ENCODE results near the gene RPS17.

DNA sequence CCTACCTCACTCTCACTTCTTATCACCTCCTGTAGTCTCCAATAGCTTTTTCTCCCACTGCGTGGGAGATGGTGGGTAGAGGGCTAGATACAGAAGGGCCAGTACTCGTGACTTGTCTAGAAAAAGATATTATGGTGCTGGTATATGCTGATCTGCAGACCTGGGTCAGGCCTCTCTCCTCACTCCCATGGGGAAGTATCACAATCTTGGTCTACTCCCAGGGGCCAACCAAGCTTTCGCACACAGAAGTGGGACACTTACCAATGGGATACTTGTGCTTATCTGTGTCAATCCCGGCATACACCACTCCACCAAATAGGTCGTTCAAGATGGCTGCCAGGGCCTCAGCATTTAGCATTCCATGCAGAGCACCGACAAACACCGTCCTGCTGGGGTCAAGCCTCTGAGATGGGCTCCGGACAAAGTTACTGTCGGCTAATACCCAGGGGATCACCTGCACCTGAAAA is 9.0 kb upstream of the RPS17 start:
- TF ChIP-seq, protein P1, sequence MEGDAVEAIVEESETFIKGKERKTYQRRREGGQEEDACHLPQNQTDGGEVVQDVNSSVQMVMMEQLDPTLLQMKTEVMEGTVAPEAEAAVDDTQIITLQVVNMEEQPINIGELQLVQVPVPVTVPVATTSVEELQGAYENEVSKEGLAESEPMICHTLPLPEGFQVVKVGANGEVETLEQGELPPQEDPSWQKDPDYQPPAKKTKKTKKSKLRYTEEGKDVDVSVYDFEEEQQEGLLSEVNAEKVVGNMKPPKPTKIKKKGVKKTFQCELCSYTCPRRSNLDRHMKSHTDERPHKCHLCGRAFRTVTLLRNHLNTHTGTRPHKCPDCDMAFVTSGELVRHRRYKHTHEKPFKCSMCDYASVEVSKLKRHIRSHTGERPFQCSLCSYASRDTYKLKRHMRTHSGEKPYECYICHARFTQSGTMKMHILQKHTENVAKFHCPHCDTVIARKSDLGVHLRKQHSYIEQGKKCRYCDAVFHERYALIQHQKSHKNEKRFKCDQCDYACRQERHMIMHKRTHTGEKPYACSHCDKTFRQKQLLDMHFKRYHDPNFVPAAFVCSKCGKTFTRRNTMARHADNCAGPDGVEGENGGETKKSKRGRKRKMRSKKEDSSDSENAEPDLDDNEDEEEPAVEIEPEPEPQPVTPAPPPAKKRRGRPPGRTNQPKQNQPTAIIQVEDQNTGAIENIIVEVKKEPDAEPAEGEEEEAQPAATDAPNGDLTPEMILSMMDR (IDR thresholded peaks at IDR 0.05 in 4 of 5, conservative IDR thresholded peaks at IDR 0.05 in 1 of 5), result no peak
- TF ChIP-seq POLR2A (IDR thresholded peaks at IDR 0.05), result no peak
